CD4-positive, alpha-beta T cell treated with Interleukin-21 for 1 hour (primary cell): ENCODE data around the gene CMSS1.

Experiments used
- DNase-seq: peaks from one replicate; pipeline ENCODE4 v3.0.0-alpha.2; 2020

Gene CMSS1

DNA sequence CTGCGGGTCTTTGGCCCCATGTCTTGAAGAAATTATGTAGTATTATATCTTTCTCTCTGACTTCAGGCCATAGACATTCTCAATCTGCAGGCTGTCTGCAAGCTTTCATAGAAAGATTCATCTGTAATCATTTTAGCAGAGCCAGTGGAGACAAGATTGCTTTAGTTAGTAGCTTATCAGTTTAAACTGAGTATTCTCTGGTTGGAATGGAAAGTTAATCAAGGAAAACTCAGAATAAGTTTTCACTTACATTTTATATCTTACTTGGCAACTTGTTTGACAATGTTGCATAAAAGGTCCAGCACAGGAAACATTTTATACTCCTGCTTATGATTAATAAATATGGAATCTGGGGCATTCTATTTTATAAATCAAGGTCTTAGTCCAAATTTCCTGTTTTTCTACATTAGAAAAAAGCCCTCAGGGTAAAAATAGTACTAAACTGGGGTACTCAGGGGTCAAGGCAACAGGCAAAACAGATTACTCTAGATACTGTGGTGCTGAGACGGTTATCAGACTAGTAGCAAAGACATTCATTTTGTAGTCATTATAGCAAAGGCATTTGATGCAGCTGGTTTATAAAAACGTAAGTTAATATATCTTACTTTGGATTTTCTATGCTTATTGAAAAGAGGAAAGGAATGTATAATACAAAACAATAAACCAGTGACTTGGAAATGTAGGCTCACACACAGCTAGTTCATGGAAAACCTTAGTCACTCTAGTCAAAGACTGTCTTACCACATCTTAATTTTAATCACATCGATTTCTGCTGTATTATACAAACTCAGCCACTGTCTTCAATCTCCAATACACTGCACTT lies 341.9 kb downstream of the CMSS1 start:
- no peak for DNase-seq

DNA sequence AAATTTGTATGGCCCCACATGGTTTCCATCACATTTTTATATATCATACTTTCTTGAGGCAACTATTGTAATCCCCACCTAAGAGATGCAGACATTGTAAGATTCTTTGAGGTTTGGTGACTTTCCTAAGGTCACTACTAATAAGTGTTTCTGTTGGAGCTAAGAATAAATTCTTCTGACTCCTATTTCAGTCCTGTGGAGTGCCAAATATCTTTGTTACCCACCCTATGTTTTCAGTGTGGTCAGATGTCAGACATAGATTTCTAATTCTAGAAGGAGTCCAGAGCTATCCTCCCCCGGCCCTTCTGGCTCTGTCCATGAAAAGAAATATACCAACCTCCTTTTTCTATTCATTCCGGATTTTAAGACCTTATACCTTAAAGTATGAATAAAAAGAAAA lies 342.9 kb downstream of the CMSS1 start:
- no peak for DNase-seq

- no peak for DNase-seq
These were observed 346.1 kb downstream of the CMSS1 start for GRCh38 chr3:100163787-100164186.

DNA sequence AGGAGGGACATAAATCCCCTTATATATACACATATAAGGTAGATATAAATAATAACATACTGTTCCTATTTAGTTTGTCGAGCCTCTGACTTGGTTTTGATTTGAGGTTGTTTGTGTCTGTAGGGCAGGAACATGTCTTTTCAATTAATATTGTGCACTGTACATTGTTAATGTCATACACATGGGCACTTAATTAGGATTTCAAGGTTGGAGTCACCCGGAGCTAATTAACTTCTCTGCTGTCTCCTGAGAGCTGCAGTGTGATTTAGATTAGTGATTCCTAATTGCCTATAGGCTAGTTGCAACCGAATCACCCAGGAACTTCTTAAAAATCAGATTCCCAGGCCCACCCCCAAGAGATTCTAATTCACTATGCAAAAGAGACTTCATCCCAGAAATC lies 347.1 kb downstream of the CMSS1 start:
- no peak for DNase-seq

- no peak for DNase-seq
These were observed 348.4 kb downstream of the CMSS1 start for GRCh38 chr3:100165926-100166550.

DNA sequence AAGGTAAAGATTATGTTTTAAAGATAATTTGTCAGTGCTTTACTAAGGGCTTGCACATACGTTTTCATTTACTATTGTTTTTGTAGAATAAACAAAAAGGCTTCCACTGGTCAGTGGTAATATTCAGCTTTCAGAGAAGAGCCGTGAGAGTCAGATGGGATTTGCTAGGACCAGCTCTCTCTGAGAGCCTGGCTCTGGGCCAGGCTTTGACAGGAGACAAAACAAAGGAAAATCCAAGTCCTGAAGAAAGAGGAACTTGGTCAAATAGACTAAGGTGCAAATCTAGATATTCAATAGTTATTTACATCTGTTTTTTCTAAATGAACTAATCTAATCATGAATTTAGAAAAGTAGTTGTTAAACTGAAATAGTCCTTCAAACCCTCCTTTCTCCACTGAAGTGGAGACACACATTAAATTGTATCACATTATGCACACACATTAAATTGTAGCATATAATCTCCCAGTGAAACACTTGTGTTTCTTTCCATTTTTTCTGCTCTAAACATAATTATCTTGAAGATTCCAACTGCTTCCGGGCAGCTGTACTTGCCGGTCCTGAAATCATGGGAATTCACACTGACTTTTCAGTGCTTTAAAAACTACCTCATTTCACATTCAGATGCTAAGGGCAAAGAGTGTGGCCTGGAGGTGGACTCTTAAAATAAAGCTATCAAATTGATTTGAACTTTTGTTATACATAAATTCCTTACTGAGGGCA lies 351.7 kb downstream of the CMSS1 start:
- no peak for DNase-seq

GRCh38 chr3:100170486-100170885 lies 352.8 kb downstream of the CMSS1 start:
- no peak for DNase-seq

GRCh38 chr3:100171211-100171914 lies 353.7 kb downstream of the CMSS1 start:
- DNase-seq: no peak

DNA sequence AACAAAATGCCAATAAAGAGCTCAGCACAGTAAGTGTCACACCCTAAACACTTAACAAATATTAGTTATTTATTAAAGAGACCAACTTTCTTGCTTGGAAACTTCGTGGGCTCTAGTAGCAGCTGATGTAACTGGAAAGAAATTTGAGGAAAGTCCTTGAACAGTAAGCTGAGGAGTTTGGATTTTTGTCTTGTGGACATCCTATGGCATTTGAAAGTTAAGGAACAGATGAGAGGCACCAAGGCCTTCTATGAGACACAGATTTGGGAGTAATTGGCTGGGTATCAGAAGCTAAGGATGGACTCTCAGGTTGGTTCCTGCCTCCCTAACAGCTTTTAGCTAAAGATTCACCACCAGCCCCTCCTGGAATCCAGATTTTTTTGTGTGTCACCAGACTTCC lies 356.3 kb downstream of the CMSS1 start:
- DNase-seq: no peak

DNA sequence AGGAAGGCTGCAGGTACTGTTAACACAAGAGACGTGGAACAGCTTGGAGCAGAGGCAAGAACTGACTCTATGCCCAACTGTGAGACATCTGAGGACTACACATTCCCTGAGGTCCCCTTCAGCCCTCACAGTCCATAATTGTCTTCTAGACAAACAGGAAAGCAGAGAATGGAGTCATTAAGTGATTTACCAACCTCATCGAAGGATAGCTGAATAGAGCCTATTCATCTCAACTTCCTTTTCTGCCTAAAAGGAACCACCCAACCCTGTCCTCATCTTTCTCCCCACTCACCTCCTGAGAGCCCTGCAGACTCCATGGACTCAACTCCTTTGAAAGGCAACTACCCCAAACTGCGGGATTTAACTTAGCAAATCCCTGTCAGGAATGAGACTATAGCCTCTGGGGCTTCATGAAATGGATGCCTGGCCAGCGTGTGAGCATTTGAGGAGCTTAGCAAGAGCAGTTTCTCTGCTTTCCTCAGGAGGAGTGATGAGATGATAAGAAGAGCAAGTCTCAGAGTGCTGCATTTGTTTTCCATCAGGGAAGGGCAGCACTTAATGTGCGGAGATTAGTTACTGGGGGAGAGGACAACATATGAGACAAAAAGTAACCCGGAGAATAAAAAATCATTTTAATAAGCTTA lies 358.1 kb downstream of the CMSS1 start:
- no peak for DNase-seq

- no peak for DNase-seq
These were observed 362.2 kb downstream of the CMSS1 start for GRCh38 chr3:100179692-100180349.

DNA sequence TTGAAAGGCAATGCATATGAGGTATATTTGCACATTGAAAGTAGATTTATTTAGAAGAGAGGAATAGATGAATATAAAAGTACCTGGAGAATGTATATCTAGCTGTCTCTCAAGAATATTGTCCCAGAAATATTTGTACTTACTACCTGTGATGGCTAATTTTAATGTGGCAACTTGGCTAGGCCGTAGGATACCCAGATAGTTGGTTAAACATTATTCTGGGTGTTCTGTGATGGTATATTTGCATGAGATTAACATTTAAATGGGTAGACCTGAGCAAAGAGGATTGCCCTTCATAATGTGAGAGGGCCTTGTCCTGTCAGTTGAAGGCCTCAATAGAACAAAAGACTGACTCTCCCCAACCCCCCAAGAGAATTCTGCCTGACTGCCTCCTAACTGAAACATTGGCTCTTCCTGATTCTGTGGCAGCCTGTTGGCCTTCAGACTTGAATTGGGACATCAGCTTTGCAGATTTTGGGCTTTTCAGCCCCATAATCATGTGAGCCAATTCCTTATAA lies 366.0 kb downstream of the CMSS1 start:
- DNase-seq: no peak

GRCh38 chr3:100184948-100185570 lies 367.4 kb downstream of the CMSS1 start:
- DNase-seq: no peak

DNA sequence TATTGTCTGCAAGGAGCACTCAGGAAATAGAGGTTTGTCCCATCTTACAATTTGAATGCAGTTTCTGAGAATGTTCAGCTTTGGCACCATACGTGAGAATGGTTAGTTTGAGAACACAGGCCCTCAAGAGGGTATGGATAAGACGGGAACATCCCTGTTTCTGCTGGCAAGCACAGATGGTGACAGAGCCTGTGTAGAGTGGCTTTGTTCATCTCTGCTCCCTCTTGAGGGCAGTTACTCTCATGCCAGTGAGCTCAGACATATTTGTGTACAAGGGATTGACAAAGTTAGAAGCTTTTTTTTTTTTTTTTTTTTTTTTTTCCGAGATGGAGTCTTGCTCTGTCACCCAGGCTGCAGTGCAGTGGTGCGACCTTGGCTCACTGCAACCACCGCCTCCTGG lies 368.2 kb downstream of the CMSS1 start:
- no peak for DNase-seq

DNA sequence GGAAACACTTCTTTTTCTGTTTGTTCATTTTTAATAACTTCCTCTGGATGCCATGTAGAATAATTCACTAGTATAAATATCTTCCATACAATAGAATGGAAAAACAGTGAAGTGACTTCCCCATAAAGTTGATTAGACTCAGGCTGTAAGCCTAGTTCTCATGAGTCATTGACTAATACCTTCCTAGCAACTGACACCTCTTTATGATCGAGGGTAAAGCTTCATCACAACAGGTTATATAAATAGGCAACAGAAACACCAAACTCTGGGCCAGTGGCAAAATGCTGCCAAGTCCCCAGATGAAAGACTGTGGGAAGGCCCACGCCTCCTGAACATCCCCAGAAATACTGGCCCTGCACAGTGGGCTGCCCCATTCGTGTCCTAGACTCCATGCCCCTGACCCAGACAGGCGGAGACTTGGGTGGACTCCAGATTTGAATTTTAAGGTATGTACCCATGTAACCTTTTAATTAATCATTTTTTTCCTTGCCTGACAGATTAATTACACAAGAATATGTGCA lies 371.8 kb downstream of the CMSS1 start:
- no peak for DNase-seq

DNA sequence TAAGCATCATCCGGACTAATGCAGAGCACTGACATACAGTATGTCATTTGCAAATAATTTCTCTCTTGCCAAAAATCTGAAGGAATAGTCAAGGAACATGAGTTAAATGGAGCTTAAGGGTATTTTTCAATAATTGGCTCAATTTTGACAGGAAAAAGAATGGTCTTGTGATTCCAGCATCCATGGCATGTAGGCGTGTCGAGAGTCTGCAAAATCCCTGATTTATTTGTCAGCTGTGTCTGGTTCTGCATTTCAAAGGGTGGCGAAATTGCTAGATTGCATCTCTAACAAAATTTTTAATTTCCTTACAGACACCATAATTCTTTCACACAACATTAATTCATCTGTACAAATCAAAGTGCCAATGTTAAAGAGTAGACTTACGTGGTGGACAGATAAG lies 377.7 kb downstream of the CMSS1 start:
- no peak for DNase-seq

GRCh38 chr3:100197876-100198275 lies 380.2 kb downstream of the CMSS1 start:
- DNase-seq: no peak

- DNase-seq: no peak
These were observed 381.1 kb downstream of the CMSS1 start for GRCh38 chr3:100198579-100199269.

DNA sequence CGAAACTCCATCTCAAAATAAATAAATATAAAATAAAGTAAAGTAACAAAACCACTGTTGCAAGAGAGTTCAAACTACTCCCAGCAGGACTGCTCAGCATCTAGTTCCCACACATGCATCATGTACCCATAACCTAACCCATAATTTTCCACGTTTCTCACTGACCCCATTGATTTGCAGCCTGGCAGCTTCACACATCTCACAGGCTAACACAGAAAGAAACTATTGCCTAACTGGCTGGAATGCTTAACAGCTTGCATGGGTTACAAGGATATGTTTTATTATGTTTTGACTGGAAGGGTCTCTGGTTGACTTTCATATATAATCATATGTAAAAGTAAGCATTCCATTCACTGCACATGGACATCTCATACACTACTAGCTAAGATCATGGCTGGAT lies 387.5 kb downstream of the CMSS1 start:
- no peak for DNase-seq

- no peak for DNase-seq
These were observed 389.0 kb downstream of the CMSS1 start for GRCh38 chr3:100206687-100207086.

- no peak for DNase-seq
These were observed 390.2 kb downstream of the CMSS1 start for GRCh38 chr3:100207886-100208285.
